WTC11 (cell line): ENCODE data around the gene GALE.
A peak's percentile ranks its signal among the peaks of the same experiment; 100 is the strongest.

ENCODE experiments used
- ATF2 ChIP-seq: sonication (generic); formaldehyde crosslinking; IDR thresholded peaks from 2 replicates; pipeline ENCODE4 v1.8.1; 2022; ENCODE audit warnings: low read depth, missing genetic modification reagents, borderline replicate concordance
- CTCF ChIP-seq: fragments of 200-600 bp; IDR thresholded peaks from 2 replicates; pipeline ENCODE4 v1.8.0; 2022; ENCODE audit warnings: antibody characterized with exemption
- ELF4 ChIP-seq: sonication (generic); formaldehyde crosslinking; IDR thresholded peaks from 2 replicates; pipeline ENCODE4 v1.8.1; 2022; ENCODE audit warnings: low read depth, mild to moderate bottlenecking, moderate library complexity, missing genetic modification reagents
- EMX1 ChIP-seq: fragments of 250-450 bp; sonication (Bioruptor Pico); IDR thresholded peaks from 2 replicates; pipeline ENCODE4 v1.8.0; 2021; ENCODE audit warnings: mild to moderate bottlenecking
- ESRRA ChIP-seq: sonication (generic); formaldehyde crosslinking; IDR thresholded peaks from 2 replicates; pipeline ENCODE4 v1.8.1; 2022; ENCODE audit warnings: mild to moderate bottlenecking, missing genetic modification reagents, borderline replicate concordance
- JUN ChIP-seq: sonication (generic); formaldehyde crosslinking; IDR thresholded peaks from 2 replicates; pipeline ENCODE4 v1.8.0; 2023; ENCODE audit warnings: mild to moderate bottlenecking, missing genetic modification reagents
- NFYB ChIP-seq: sonication (generic); formaldehyde crosslinking; conservative IDR thresholded peaks from 2 replicates; pipeline ENCODE4 v1.8.0; 2022; ENCODE audit warnings: low read depth, missing genetic modification reagents
- SP1 ChIP-seq: sonication (generic); formaldehyde crosslinking; conservative IDR thresholded peaks from 2 replicates; pipeline ENCODE4 v1.8.1; 2022; ENCODE audit warnings: missing genetic modification reagents
- ZNF121 ChIP-seq: sonication (generic); formaldehyde crosslinking; IDR thresholded peaks from 2 replicates; pipeline ENCODE4 v1.8.0; 2023; ENCODE audit warnings: missing genetic modification reagents
- ZNF263 ChIP-seq: sonication (generic); formaldehyde crosslinking; IDR thresholded peaks from 2 replicates; pipeline ENCODE4 v1.8.1; 2022; ENCODE audit warnings: low read depth, mild to moderate bottlenecking, moderate library complexity, missing genetic modification reagents

- TF ChIP-seq JUN (CRISPR knock-in tag) = no peak
- TF ChIP-seq NFYB (CRISPR knock-in tag) = no peak
- no peak for TF ChIP-seq CTCF
- no peak for TF ChIP-seq ELF4 (CRISPR knock-in tag)
- TF ChIP-seq SP1 = 0 out of 2 replicates have a peak, but pooled peaks have one; percentile 43
- no peak for TF ChIP-seq ZNF263
- no peak for TF ChIP-seq ATF2 (CRISPR knock-in tag)
- no peak for TF ChIP-seq ZNF121
- no peak for TF ChIP-seq EMX1 (CRISPR knock-in tag)
- no peak for TF ChIP-seq ESRRA (CRISPR knock-in tag)
Measured at GRCh38 chr1:23791516-23792047, 9.0 kb downstream of the GALE start.
